BE2C (cell line): ENCODE results near the gene WDFY3.
"Not testable (repeated sequence)": the region's sequence is repeated elsewhere in the genome, so short reads cannot be mapped to it uniquely, and the experiment has no call there.

Experiments
- DNase-seq: peaks from one replicate; pipeline ENCODE4 v3.0.0-alpha.2; 2020
- H3K27me3 ChIP-seq: fragments of 250-450 bp; sonication (Bioruptor Pico); 2 replicates; pipeline ENCODE4 v1.5.1; 2020; ENCODE audit warnings: mild to moderate bottlenecking
- H3K36me3 ChIP-seq: fragments of 250-450 bp; sonication (Bioruptor Pico); 2 replicates; pipeline ENCODE4 v1.5.1; 2020; ENCODE audit warnings: mild to moderate bottlenecking
- H3K4me1 ChIP-seq: fragments of 250-450 bp; sonication (Bioruptor Pico); 2 replicates; pipeline ENCODE4 v1.5.1; 2020
- H3K4me3 ChIP-seq: 2 replicates; pipeline ENCODE4 v1.5.1; 2011; ENCODE audit warnings: low read depth, low read length
- H3K9me3 ChIP-seq: fragments of 250-450 bp; sonication (Bioruptor Pico); 2 replicates; pipeline ENCODE4 v1.5.1; 2020
- CTCF ChIP-seq: IDR thresholded peaks from 2 replicates; pipeline ENCODE4 v1.5.1; 2012; ENCODE audit warnings: mild to moderate bottlenecking, low read depth, low read length

WDFY3 gene

GRCh38 chr4:84677093-84677492 lies 289.4 kb downstream of the WDFY3 start:
- DNase-seq, result no peak
- no peak for TF ChIP-seq CTCF
- H3K36me3 ChIP-seq, result peaks cover 34% of the 10 kb centered on the region

GRCh38 chr4:84673475-84674240 lies 292.8 kb downstream of the WDFY3 start:
- DNase-seq, result no peak
- Histone ChIP-seq H3K27me3 (no peaks in the 10 kb centered on the region), H3K4me3 (no peak overlapping the region), H3K4me1 (no peaks in the 10 kb centered on the region), H3K9me3 (no peaks in the 10 kb centered on the region), H3K36me3 (peaks cover 36% of the 10 kb centered on the region)
- no peak for TF ChIP-seq CTCF

More at GRCh38 chr4:84677093-84677492, 289.4 kb downstream of the WDFY3 start:
- Histone ChIP-seq H3K27me3 (no peaks in the 10 kb centered on the region), H3K4me3 (no peak overlapping the region), H3K4me1 (no peaks in the 10 kb centered on the region), H3K9me3 (no peaks in the 10 kb centered on the region)

GRCh38 chr4:84672177-84672576 lies 294.3 kb downstream of the WDFY3 start:
- Histone ChIP-seq H3K4me1 (no peaks in the 10 kb centered on the region), H3K36me3 (peaks cover 24% of the 10 kb centered on the region), H3K9me3 (no peaks in the 10 kb centered on the region), H3K4me3 (no peak overlapping the region), H3K27me3 (no peaks in the 10 kb centered on the region)
- TF ChIP-seq CTCF, result no peak
- DNase-seq, result no peak

- no peak for TF ChIP-seq CTCF
- no peak for DNase-seq
- Histone ChIP-seq H3K36me3 (peaks cover 12% of the 10 kb centered on the region), H3K27me3 (no peaks in the 10 kb centered on the region), H3K4me3 (no peak overlapping the region), H3K9me3 (no peaks in the 10 kb centered on the region), H3K4me1 (no peaks in the 10 kb centered on the region)
Measured at GRCh38 chr4:84669201-84669600, 297.3 kb downstream of the WDFY3 start.

- Histone ChIP-seq H3K9me3 (no peaks in the 10 kb centered on the region), H3K36me3 (no peaks in the 10 kb centered on the region; the same call in 1 of the 2 replicates), H3K4me1 (no peaks in the 10 kb centered on the region), H3K27me3 (no peaks in the 10 kb centered on the region), H3K4me3 (no peak overlapping the region)
- TF ChIP-seq CTCF, result no peak
- DNase-seq, result no peak
Measured at GRCh38 chr4:84666439-84666838, 300.1 kb downstream of the WDFY3 start.

- H3K9me3 ChIP-seq, H3K36me3 ChIP-seq, H3K4me3 ChIP-seq, H3K4me1 ChIP-seq, H3K27me3 ChIP-seq, DNase-seq: not testable (repeated sequence)
Measured at GRCh38 chr4:84664767-84665166, 301.7 kb downstream of the WDFY3 start.
